GM12878 (cell line): ENCODE results near the gene MACROD2. TPM values are rescaled to one million over a fixed set of nuclear protein-coding genes. Genes with fewer than 3 reads are reported as not detected.

Experiments
- ATAC-seq: fragments of 200-7000 bp; cut with Tn5 transposase; 3 replicates; pipeline ENCODE4 v1.9.1; 2020; ENCODE audit warnings: mild to moderate bottlenecking, moderate library complexity
- BruUV-seq: library from RNA; stranded (reverse); fragments of 400-500 nt; replicated peaks from 2 replicates; lab custom pipeline; 2021; lab: Mats Ljungman, UMichigan
- CTCF ChIA-PET: fragments of 300-600 bp; sonication (Branson Sonifier 250); formaldehyde crosslinking; extraction: SDS; loops from one replicate; lab custom pipeline; 2021; ENCODE audit warnings: inconsistent platforms; lab: Yijun Ruan, JAX
- POLR2A ChIA-PET: fragments of 350-600 bp; formaldehyde crosslinking; extraction: SDS; loops from one replicate; lab custom pipeline; 2021; ENCODE audit warnings: inconsistent platforms; lab: Charles Lee
- RAD21 ChIA-PET: fragments of 300-600 bp; sonication (Branson Sonifier 250); formaldehyde crosslinking; loops from one replicate; lab custom pipeline; 2023; ENCODE audit warnings: antibody characterized with exemption; ENCODE audit not compliant: unreplicated experiment; lab: Charles Lee
- SMC1A ChIA-PET: fragments of 300-600 bp; sonication (Branson Sonifier 250); formaldehyde crosslinking; loops from one replicate; lab custom pipeline; 2023; ENCODE audit not compliant: unreplicated experiment, uncharacterized antibody; lab: Charles Lee
- DNase-seq: peaks from one replicate; pipeline ENCODE4 v3.0.0-alpha.2; 2011; ENCODE audit warnings: low read depth, low spot score
- FAIRE-seq: peaks from 3 replicates; lab custom pipeline; 2011; peaks lifted over from hg19 to GRCh38; lab: Jason Lieb, UNC
- H2AFZ ChIP-seq: 2 replicates; pipeline ENCODE4 v1.6.0; 2011; ENCODE audit warnings: low read depth, low read length, control low read depth; ENCODE audit not compliant: control insufficient read depth
- H3K27ac ChIP-seq: 2 replicates; pipeline ENCODE4 v1.5.1; 2011; ENCODE audit warnings: control low read depth; ENCODE audit not compliant: control insufficient read depth, insufficient read depth
- H3K27me3 ChIP-seq, 2 experiments: replicated peaks in 1 of 2; 2 replicates each; pipeline versions ENCODE4 v1.6.0 to v1.6.1; 2011; ENCODE audit warnings: low read length in 1 of 2; ENCODE audit not compliant: control insufficient read depth in 2 of 2, insufficient read depth in 2 of 2
- H3K36me3 ChIP-seq, 2 experiments: 2 replicates each; pipeline ENCODE4 v1.5.1; 2011; ENCODE audit warnings: low read length in 1 of 2; ENCODE audit not compliant: control insufficient read depth in 2 of 2, insufficient read depth in 2 of 2
- H3K4me1 ChIP-seq: 2 replicates; pipeline ENCODE4 v1.6.1; 2011; ENCODE audit warnings: mild to moderate bottlenecking, low read length, moderate library complexity, mixed read lengths; ENCODE audit not compliant: control insufficient read depth, insufficient read depth
- H3K4me2 ChIP-seq: 2 replicates; pipeline ENCODE4 v1.6.0; 2011; ENCODE audit warnings: control low read depth; ENCODE audit not compliant: control insufficient read depth, insufficient read depth
- H3K4me3 ChIP-seq: fragments of 200-600 bp; sonication (generic); 2 replicates; pipeline ENCODE4 v1.5.1; 2016
- H3K79me2 ChIP-seq: 2 replicates; pipeline ENCODE4 v1.6.0; 2011; ENCODE audit warnings: low read length; ENCODE audit not compliant: control insufficient read depth, insufficient read depth
- H3K9ac ChIP-seq: 2 replicates; pipeline ENCODE4 v1.8.0; 2011; ENCODE audit warnings: low read length, control low read depth, mixed read lengths; ENCODE audit not compliant: control insufficient read depth, insufficient read depth
- H3K9me3 ChIP-seq: replicated peaks from 3 replicates; pipeline ENCODE4 v1.5.1; 2011; ENCODE audit warnings: mild to moderate bottlenecking, low read length; ENCODE audit not compliant: control insufficient read depth, insufficient read depth
- H4K20me1 ChIP-seq: 2 replicates; pipeline ENCODE4 v1.6.0; 2011; ENCODE audit not compliant: control insufficient read depth, insufficient read depth
- ASH2L ChIP-seq: fragments of 300-600, 200-600 bp; sonication (generic); IDR thresholded peaks from 2 replicates; pipeline ENCODE4 v1.6.1; 2017; ENCODE audit warnings: low read depth, mild to moderate bottlenecking, borderline replicate concordance
- BCL11A ChIP-seq: IDR thresholded peaks from 2 replicates; pipeline ENCODE4 v1.6.1; 2011; ENCODE audit warnings: low read depth, low read length
- CHD1 ChIP-seq: IDR thresholded peaks from 2 replicates; pipeline ENCODE4 v1.6.1; 2012; ENCODE audit warnings: low read depth, low read length, improper control_type of control experiment
- ESRRA ChIP-seq: IDR thresholded peaks from 2 replicates; pipeline ENCODE4 v1.6.1; 2012; ENCODE audit warnings: mild to moderate bottlenecking, low read length, improper control_type of control experiment
- IRF5 ChIP-seq: fragments of 450-650 bp; IDR thresholded peaks from 2 replicates; pipeline ENCODE4 v1.6.1; 2017; ENCODE audit warnings: borderline replicate concordance
- NFIC ChIP-seq: IDR thresholded peaks from 2 replicates; pipeline ENCODE4 v1.6.1; 2012; ENCODE audit warnings: low read depth, mild to moderate bottlenecking, inconsistent platforms, low read length, moderate library complexity
- ZNF24 ChIP-seq: fragments of 450-650 bp; IDR thresholded peaks from 2 replicates; pipeline ENCODE4 v1.6.1; 2017; ENCODE audit warnings: antibody characterized with exemption, mild to moderate bottlenecking
- ZNF622 ChIP-seq: fragments of 450-650 bp; IDR thresholded peaks from 2 replicates; pipeline ENCODE4 v1.6.1; 2017; ENCODE audit warnings: mild to moderate bottlenecking, inconsistent platforms
- WGBS: methylation state at CpG from one replicate; pipeline ENCODE4 v1.1.6; 2016; ENCODE audit warnings: low lambda C conversion rate; ENCODE audit not compliant: insufficient replicate concordance, insufficient coverage; ENCODE audit errors: missing lambda C conversion rate; 5-methylcytosine and 5-hydroxymethylcytosine counted together
- in situ Hi-C: fragments of 300-500 bp; cut with MboI; formaldehyde crosslinking; loops from 9 replicates; pipeline ENCODE4 v1.14.3; 2018; ENCODE audit warnings: mixed read lengths
- intact Hi-C: fragments of 100-400 bp; cut with micrococcal nuclease; formaldehyde crosslinking; loops from one replicate; pipeline ENCODE4 v1.14.2; 2022; ENCODE audit not compliant: unreplicated experiment
- polyA plus RNA-seq, 11 experiments: library from polyadenylated mRNA; depleted of rRNA in 4 of 11; unstranded in 6 of 11; stranded (reverse) in 5 of 11; fragments of >200 nt; fragmentation: Nextera tagmentation in 4 of 11; fragmentation: Illumina TruSeq in 1 of 11; extraction: Ambion mirVana in 4 of 11; extraction: Trizol in 1 of 11; gene quantifications; 1 replicate in 1 of 11; 2 replicates in 10 of 11; pipeline versions ENCODE4 v1.2.1 to v1.2.3, GENCODE V29; 2011 to 2016; ENCODE audit warnings: inconsistent platforms in 2 of 11, missing spikeins in 2 of 11, low read depth in 1 of 11
- total RNA-seq, 4 experiments: library from RNA; depleted of rRNA in 3 of 4; stranded (reverse); fragments of >200 nt in 3 of 4; fragmentation: Illumina TruSeq in 1 of 4; extraction: Trizol in 1 of 4; gene quantifications; 2 replicates each; pipeline versions ENCODE4 v1.2.1 to v1.2.3, GENCODE V29; 2013 to 2021

Gene MACROD2
- total and polyA plus RNA-seq, 10 of the 15 experiments (the other 5 are each of a cell fraction or from before 2014, with no cell fraction given), result 1.1 to 21.5 (median 2.2) TPM

DNA sequence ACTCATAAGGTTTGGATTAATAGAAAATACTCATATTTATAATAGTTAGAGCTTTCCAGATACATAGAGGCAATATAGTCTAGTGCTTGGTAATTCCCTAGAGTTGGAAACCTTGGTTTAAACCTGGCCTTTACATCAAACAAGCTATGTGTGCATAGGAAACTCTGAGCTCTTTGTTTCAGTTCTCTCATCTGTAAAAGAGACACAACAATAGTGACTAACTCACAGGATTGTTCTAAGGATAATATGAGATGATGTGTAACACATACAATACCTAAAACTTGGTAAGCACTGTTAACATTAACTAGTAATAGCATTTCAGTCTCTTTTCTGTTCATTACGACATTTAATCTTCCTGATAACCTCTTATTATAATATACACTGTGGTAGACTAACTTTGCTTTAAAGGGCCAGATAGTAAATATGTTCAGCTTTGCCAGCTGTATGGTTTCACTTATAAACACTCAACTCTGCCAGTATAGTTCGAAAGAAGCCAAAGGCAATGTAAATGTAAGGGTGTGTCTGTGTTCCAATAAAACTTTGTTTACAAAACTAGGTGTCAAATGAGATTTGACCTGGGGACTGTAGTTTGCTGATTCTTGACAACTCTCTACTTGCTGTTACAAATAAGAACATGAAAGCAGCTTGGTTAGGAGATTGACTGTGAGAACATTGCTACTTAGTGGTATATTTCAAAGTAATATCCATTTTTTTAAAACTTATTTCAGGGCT lies 712.7 kb downstream of the MACROD2 start:
- ChIA-PET SMC1A (interaction anchor here (1.3 to 1.5 kb wide), 3 partner anchors 11 to 176 kb away, joined by 4 to 5 read pairs (median 4); no protein-coding TSS in a partner anchor), RAD21 (no interaction called here), POLR2A (no interaction called here), CTCF (interaction anchor here (1.1 kb wide), 1 partner anchor 12 kb away, joined by 4 read pairs; no protein-coding TSS in a partner anchor)
- in situ Hi-C loops, result no loop called here
- no peak for FAIRE-seq
- whole genome bisulfite sequencing, result 42% methylated on average over 2 of the region's 2 CpGs
- TF ChIP-seq IRF5 (no peak), ESRRA (no peak), BCL11A (no peak), NFIC (no peak), ZNF24 (no peak), ASH2L (no peak), ZNF622 (no peak), CHD1 (no peak)
- ATAC-seq, result peak; percentile 68
- H2AFZ ChIP-seq, result no peak overlapping the region
- no peaks in the 10 kb centered on the region for H3K27me3 ChIP-seq
- H3K4me3 ChIP-seq, result no peak overlapping the region
- no peaks in the 10 kb centered on the region for H3K79me2 ChIP-seq
- H3K36me3 ChIP-seq, result no peaks in the 10 kb centered on the region
- H3K9ac ChIP-seq, result no peak overlapping the region
- no peaks in the 10 kb centered on the region for H3K9me3 ChIP-seq
- no peaks in the 10 kb centered on the region for H3K4me1 ChIP-seq
- no peak overlapping the region for H3K4me2 ChIP-seq
- no peak for DNase-seq
- no TSS peak for BruUV-seq
- intact Hi-C loops, result no loop called here
- H3K27ac ChIP-seq, result no peak overlapping the region
- no peaks in the 10 kb centered on the region for H4K20me1 ChIP-seq
